ENCODE data around the gene ASXL3.

Gene ASXL3

GRCh38 chr18:33583901-33584300 is 5.9 kb downstream of the ASXL3 start:
- DNase-seq (ENCODE audit: low read depth in 2 of 2) = no peak

- DNase-seq (ENCODE audit: low read depth in 2 of 2) = no peak
Observed at GRCh38 chr18:33584548-33585430, 6.8 kb downstream of the ASXL3 start.

GRCh38 chr18:33585431-33585775 is 7.4 kb downstream of the ASXL3 start:
- no peak for DNase-seq (ENCODE audit: low read depth in 2 of 2)

DNA sequence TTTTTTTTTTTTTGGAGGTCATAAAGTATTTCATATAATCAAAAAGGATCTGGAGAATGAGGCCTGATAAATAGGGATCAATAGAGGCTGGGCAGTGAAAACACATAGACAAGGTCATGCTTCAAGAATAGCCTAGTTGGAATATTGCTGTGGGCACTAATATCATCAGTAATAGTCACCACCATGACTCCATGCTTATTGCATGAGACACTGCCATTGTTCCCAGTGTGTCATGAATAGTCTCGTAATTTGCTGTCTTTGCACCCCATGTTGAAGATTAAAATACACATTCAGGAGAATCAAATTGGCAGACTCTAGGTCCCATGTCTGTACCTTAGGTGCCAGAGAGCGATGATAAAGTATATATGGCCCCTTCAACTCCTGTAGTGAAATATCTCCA is 10.3 kb downstream of the ASXL3 start:
- DNase-seq (ENCODE audit: low read depth in 2 of 2) = no peak

- DNase-seq (ENCODE audit: low read depth in 2 of 2) = no peak
Observed at GRCh38 chr18:33593261-33593660, 15.2 kb downstream of the ASXL3 start.

DNA sequence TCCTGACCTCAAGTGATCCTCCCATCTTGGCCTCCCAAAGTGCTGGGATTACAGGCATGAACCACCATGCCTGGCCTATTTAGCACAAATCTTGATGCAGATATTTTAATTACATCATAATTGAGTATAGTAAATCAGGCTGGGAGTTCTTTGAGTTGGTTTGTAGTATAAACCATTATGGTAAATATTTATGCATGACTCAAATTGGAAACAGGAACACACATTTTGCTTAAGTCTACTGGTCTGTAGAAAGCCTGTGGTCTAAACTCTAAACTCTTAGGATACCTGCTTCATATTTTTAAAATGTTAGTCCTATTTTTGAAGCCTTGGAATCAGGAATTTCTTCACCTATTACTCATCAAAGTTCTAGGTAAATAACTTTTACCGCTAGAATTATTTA is 16.8 kb downstream of the ASXL3 start:
- DNase-seq (ENCODE audit: low read depth in 2 of 2) = no peak

- DNase-seq (ENCODE audit: low read depth in 2 of 2) = peak; percentile 46 to 49
Observed at GRCh38 chr18:33596178-33596854, 18.3 kb downstream of the ASXL3 start.

GRCh38 chr18:33600846-33601245 is 22.8 kb downstream of the ASXL3 start:
- DNase-seq (ENCODE audit: low read depth in 2 of 2) = no peak

- DNase-seq (ENCODE audit: low read depth in 2 of 2) = no peak
Observed at GRCh38 chr18:33603454-33603853, 25.4 kb downstream of the ASXL3 start.

DNA sequence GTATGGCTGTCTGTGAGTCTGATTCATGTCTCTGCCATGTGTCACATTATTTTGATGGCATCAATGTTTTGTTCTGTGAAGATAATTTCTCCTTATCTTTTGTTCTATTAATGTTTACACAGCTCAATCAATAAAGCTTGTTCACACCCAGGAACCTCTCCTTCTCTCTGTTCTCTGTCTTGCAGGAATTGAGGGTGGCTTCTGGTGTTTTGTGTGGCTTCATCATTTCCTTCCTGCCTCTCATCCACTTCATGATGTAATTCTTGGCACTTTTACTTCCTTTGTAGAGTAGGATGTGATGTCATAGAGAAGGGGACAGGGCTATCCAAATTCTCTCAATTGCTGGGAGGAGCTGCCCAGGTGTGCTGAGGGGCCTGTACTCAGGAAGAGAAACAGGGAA is 27.2 kb downstream of the ASXL3 start:
- no peak for DNase-seq (ENCODE audit: low read depth in 2 of 2)

DNA sequence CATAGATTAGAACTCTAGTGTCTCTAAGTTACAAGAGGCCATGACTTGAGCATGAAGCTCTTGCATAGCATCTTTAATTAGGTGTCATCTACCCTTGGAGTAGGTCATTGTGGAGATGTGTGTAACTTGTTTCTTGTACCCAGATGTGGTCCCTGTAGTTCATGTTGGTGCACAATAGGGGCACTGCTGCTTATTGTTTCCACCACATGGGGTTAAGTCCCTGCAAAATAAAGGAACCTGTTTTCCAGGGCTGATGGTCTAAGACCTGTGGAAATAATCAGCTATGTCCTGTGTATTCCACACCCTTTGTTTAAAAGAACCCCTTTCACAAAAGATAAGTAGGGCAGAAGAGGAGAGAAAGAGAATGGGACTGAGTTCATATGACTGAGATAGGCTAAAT is 28.6 kb downstream of the ASXL3 start:
- DNase-seq (ENCODE audit: low read depth in 2 of 2) = no peak

DNA sequence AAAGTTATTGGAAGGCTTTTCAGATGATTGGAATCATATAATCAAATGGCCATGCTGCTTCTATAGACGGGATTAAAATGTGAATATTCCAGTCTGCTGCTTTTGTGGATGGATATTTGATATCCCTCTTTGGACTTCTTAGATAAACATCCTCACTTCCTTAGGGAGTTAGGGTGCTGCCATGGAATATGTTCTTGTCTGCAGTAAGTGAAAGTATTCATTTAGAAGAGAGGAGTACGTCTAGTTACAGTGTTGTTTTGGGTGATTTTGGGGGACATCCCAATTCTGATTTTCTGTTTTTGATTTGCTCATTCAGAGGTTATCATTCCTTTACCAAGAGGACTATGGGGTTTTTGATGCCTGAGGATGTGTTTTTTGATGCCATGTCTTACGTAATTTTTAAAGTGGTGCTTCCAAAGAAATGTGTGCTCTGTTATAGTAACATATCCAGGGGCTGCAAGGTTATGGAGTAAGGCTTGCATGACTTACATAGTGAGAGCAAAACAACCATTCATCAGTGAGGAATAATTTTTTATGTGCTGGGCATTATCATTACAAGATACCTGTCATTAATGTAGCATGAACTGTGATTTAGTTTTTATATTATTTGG is 33.6 kb downstream of the ASXL3 start:
- DNase-seq (ENCODE audit: low read depth in 2 of 2) = no peak

GRCh38 chr18:33612632-33613031 is 34.6 kb downstream of the ASXL3 start:
- no peak for DNase-seq (ENCODE audit: low read depth in 2 of 2)

DNA sequence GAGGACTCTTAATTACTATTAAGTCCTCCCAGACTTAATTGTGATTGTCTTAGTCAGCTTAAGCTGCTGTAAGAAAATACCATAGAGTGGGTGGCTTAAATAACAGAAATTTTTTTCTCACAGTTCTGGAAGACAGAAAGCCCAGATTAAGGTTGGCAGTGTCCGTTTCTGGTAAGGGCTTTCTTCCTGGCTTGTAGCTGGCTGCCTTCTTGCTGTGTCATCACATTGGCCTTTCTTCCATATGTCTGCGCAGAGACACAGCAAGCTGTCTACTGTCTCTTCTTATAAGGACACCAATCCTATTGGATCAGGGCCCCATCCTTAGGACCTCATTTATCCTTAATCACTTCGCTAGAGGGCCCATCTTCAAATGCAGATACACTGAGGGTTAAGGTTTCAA is 38.5 kb downstream of the ASXL3 start:
- DNase-seq (ENCODE audit: low read depth in 2 of 2) = no peak

DNA sequence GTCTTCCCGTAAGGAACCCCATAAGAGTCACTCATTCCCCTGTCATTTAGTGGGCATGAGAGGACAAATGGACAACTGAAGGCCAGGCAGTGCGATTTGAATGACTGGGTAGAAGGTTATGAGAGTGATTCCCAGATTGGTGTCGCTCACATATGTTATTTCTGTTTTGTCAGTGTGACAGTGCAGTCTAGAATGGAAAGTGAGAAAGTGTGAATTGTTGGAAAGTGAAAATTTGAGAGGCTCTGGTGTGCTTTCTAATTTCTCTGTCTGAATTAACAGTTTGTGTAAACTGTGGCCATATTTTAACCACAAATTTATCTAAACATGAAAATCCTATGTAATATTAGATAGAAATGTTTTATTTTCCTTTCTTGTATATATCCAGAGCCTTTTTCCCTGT is 49.1 kb downstream of the ASXL3 start:
- DNase-seq (ENCODE audit: low read depth in 2 of 2) = no peak

DNA sequence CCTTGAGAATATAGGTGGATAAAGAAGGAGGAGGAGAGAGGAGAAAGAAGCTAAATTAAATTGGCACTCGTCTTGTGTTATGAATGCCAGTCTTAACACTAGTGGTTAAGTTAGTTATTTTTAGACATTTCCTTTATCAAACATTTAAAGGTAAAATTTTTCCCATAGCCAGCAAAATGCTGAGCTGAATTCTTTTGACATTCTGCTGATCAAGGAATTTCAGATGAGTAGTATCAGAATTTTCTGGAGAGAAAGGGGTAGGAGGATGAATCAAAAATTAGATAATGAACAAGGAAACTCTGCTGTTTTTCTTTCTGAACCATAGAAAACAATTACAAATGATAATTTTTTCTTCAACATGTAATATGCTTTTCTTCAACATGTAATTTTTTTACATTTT is 52.5 kb downstream of the ASXL3 start:
- DNase-seq (ENCODE audit: low read depth in 2 of 2) = no peak

DNA sequence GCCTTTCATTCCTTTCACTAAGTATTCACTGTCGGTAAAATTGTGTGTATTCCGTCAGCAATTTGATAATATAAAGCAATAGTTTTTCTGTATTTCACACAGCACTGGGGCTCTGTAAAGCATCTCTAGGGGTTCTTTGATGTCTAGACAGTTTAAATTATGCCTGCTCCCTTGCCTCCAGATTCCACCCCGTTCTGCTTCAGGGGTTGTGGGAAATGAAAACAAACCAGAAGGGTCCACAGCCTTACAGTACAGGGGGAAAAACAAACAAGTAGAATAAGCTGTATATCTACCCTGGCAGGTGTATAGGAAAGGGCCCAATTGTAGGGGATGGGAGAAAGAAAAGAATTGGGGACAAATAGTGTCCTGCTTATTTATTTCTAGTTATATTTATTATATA is 63.1 kb downstream of the ASXL3 start:
- no peak for DNase-seq (ENCODE audit: low read depth in 2 of 2)

GRCh38 chr18:33644494-33644893 is 66.5 kb downstream of the ASXL3 start:
- no peak for DNase-seq (ENCODE audit: low read depth in 2 of 2)

DNA sequence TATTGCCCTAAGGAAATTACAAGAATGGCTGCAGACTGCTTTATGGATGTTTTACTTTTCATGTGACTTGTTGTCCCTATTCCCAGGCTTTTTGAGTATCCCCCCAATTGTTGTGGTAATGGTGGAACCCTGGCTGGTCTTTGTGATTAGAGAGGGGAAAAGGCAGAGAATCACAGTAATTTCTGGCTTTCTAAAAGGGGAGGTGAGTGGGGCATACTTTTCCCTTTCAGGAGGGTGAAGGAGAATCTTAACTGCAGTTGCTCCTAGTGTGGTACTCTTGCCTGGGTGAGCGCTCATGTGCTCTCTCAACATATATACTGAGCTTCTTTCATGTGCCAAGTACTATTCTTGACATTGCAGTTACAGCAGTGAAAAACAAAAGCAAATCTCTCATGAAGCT is 69.3 kb downstream of the ASXL3 start:
- no peak for DNase-seq (ENCODE audit: low read depth in 2 of 2)

GRCh38 chr18:33652635-33653034 is 74.6 kb downstream of the ASXL3 start:
- no peak for DNase-seq (ENCODE audit: low read depth in 2 of 2)

DNA sequence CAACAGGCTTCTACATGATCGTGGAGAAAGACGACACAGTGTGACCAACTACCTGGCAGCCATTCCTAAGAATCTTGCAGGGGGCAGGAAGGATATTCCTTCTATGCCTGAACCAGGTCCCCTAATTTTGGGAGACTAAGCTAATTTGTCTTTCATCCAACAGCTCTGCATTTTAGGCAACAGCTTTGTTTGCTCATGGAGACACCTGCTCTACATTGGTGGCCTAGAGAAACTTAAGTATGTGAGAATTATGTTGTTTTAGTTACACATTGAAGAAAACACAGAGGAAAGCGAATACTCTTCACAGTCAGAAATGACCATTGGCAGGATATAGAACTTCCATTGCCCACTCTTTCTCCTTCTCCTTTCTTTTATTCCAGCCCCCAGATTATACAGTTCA is 75.2 kb downstream of the ASXL3 start:
- no peak for DNase-seq (ENCODE audit: low read depth in 2 of 2)

DNA sequence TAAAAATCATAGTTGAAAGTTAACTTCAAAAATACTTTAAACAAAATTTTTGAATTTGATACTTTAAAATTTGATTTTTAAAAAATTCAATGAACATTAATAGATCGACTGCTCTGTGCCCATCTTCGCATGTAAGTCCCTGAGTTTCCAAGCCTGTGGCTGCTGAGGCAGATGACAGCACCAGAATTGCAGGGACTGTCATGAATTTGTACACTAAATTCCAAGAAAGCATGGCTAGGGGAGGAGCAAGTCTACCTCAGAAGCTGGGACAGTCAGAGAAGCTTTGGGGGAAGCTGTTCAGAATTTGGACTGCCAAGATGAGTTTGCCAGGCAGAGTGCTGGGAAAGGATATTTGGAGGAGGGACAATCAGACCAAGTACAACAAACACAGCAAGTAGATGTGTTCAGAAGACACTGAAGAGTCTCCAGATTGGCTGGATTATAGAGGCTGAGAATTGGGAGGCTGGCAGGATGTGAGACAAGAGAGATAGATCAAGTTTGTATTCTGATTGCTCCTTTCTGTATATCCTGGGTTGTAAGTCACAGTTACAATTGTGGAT is 79.0 kb downstream of the ASXL3 start:
- DNase-seq (ENCODE audit: low read depth in 2 of 2) = no peak

Measured in fibroblast of skin of left quadriceps (primary cell).